Muscle layer of duodenum (tissue), 2 donors: Measurements from ENCODE around the gene DMAC2L.
"Not testable (repeated sequence)": the region's sequence is repeated elsewhere in the genome, so short reads cannot be mapped to it uniquely, and the experiment has no call there.

Experiments
- H3K27ac ChIP-seq: one replicate; pipeline ENCODE4 v1.7.0; 2013; ENCODE audit warnings: mild to moderate bottlenecking, low read length
- H3K27me3 ChIP-seq: one replicate; pipeline ENCODE4 v1.7.0; 2013; ENCODE audit warnings: low read depth, mild to moderate bottlenecking, control low read depth, low read length
- H3K36me3 ChIP-seq, 2 donors: one replicate each; pipeline ENCODE4 v1.7.0; 2013; ENCODE audit warnings: low read length in 2 of 2, control low read depth in 1 of 2, mild to moderate bottlenecking in 1 of 2; ENCODE audit not compliant: insufficient read depth in 2 of 2, control insufficient read depth in 1 of 2
- H3K4me1 ChIP-seq, 2 donors: one replicate each; pipeline ENCODE4 v1.7.0; 2013; ENCODE audit warnings: low read length in 2 of 2, mild to moderate bottlenecking in 2 of 2, control low read depth in 1 of 2, moderate library complexity in 1 of 2; ENCODE audit not compliant: insufficient read depth in 2 of 2, control insufficient read depth in 1 of 2
- H3K4me3 ChIP-seq, 2 donors: one replicate each; pipeline ENCODE4 v1.7.0; 2013; ENCODE audit warnings: low read length in 2 of 2, low read depth in 1 of 2, mild to moderate bottlenecking in 1 of 2
- H3K9me3 ChIP-seq, 2 donors: one replicate each; pipeline ENCODE4 v1.7.0; 2013; ENCODE audit warnings: low read length in 2 of 2, control low read depth in 1 of 2, mild to moderate bottlenecking in 1 of 2; ENCODE audit not compliant: control insufficient read depth in 1 of 2
- donor health status: healthy.

Gene DMAC2L

GRCh38 chr14:50303744-50304471 is 8.2 kb upstream of the DMAC2L start:
- no peaks in the 10 kb centered on the region for H3K27me3 ChIP-seq
- no peak overlapping the region for H3K27ac ChIP-seq
- no peak overlapping the region for H3K4me3 ChIP-seq
- H3K36me3 ChIP-seq, result no peaks in the 10 kb centered on the region
- no peaks in the 10 kb centered on the region for H3K4me1 ChIP-seq
- H3K9me3 ChIP-seq, result no peaks in the 10 kb centered on the region

GRCh38 chr14:50308363-50308915 is 3.7 kb upstream of the DMAC2L start:
- no peaks in the 10 kb centered on the region for H3K27me3 ChIP-seq
- H3K36me3 ChIP-seq, result no peaks in the 10 kb centered on the region
- H3K9me3 ChIP-seq, result no peaks in the 10 kb centered on the region
- H3K4me3 ChIP-seq, result no peak overlapping the region
- H3K27ac ChIP-seq, result no peak overlapping the region
- peaks cover 0 to 11% of the 10 kb centered on the region in 2 donors for H3K4me1 ChIP-seq

GRCh38 chr14:50310445-50310844 is 1.7 kb upstream of the DMAC2L start:
- Histone ChIP-seq H3K27ac (no peak overlapping the region), H3K36me3 (no peaks in the 10 kb centered on the region), H3K27me3 (no peaks in the 10 kb centered on the region), H3K4me1 (peaks cover 0 to 11% of the 10 kb centered on the region in 2 donors), H3K9me3 (no peaks in the 10 kb centered on the region), H3K4me3 (no peak overlapping the region)

GRCh38 chr14:50311337-50311971 is 670 bp upstream of the DMAC2L start:
- Histone ChIP-seq H3K36me3 (no peaks in the 10 kb centered on the region), H3K4me1 (peaks cover 0 to 11% of the 10 kb centered on the region in 2 donors), H3K27ac (peak overlapping the region; percentile 70), H3K4me3 (peak overlapping the region; percentile 84 to 85), H3K9me3 (no peaks in the 10 kb centered on the region), H3K27me3 (no peaks in the 10 kb centered on the region)

GRCh38 chr14:50312734-50313054 is 570 bp downstream of the DMAC2L start:
- Histone ChIP-seq H3K4me1 (peaks cover 0 to 11% of the 10 kb centered on the region in 2 donors), H3K27me3 (no peaks in the 10 kb centered on the region), H3K27ac (peak overlapping the region; percentile 71), H3K36me3 (no peaks in the 10 kb centered on the region), H3K4me3 (peak overlapping the region; percentile 84 to 85), H3K9me3 (no peaks in the 10 kb centered on the region)

- H3K4me3 ChIP-seq, result not testable (repeated sequence)
Measured at GRCh38 chr14:50314098-50314497, 2.0 kb downstream of the DMAC2L start.

GRCh38 chr14:50318031-50318626 is 6.0 kb downstream of the DMAC2L start:
- H3K36me3 ChIP-seq, result peaks cover 0 to 4% of the 10 kb centered on the region in 2 donors
- no peaks in the 10 kb centered on the region for H3K9me3 ChIP-seq
- H3K27ac ChIP-seq, result no peak overlapping the region
- H3K4me3 ChIP-seq, result no peak overlapping the region
- peaks cover 0 to 10% of the 10 kb centered on the region in 2 donors for H3K4me1 ChIP-seq
- H3K27me3 ChIP-seq, result no peaks in the 10 kb centered on the region

More at GRCh38 chr14:50314098-50314497, 2.0 kb downstream of the DMAC2L start:
- H3K27ac ChIP-seq, H3K36me3 ChIP-seq, H3K9me3 ChIP-seq, H3K27me3 ChIP-seq: not testable (repeated sequence)
- peaks cover 0 to 11% of the 10 kb centered on the region in 2 donors for H3K4me1 ChIP-seq

GRCh38 chr14:50319293-50319692 is 7.2 kb downstream of the DMAC2L start:
- Histone ChIP-seq H3K9me3 (no peaks in the 10 kb centered on the region), H3K36me3 (peaks cover 3 to 10% of the 10 kb centered on the region in 2 donors), H3K4me3 (no peak overlapping the region), H3K27ac (no peak overlapping the region), H3K4me1 (peaks cover 0 to 7% of the 10 kb centered on the region in 2 donors), H3K27me3 (no peaks in the 10 kb centered on the region)

GRCh38 chr14:50319721-50320120 is 7.6 kb downstream of the DMAC2L start:
- H3K27me3 ChIP-seq, result no peaks in the 10 kb centered on the region
- no peak overlapping the region for H3K4me3 ChIP-seq
- H3K36me3 ChIP-seq, result peaks cover 3 to 10% of the 10 kb centered on the region in 2 donors
- no peak overlapping the region for H3K27ac ChIP-seq
- H3K4me1 ChIP-seq, result peaks cover 0 to 7% of the 10 kb centered on the region in 2 donors
- H3K9me3 ChIP-seq, result no peaks in the 10 kb centered on the region

GRCh38 chr14:50320283-50320682 is 8.2 kb downstream of the DMAC2L start:
- H3K27ac ChIP-seq, result peak overlapping the region; percentile 89
- H3K4me1 ChIP-seq, result peaks cover 0 to 7% of the 10 kb centered on the region in 2 donors
- peak overlapping the region in 1 of 2 donors; percentile 59 for H3K4me3 ChIP-seq
- peaks cover 3 to 10% of the 10 kb centered on the region in 2 donors for H3K36me3 ChIP-seq
- no peaks in the 10 kb centered on the region for H3K9me3 ChIP-seq
- H3K27me3 ChIP-seq, result no peaks in the 10 kb centered on the region

- peaks cover 3 to 10% of the 10 kb centered on the region in 2 donors for H3K36me3 ChIP-seq
- no peaks in the 10 kb centered on the region for H3K27me3 ChIP-seq
- H3K27ac ChIP-seq, result peak overlapping the region; percentile 89
- H3K4me3 ChIP-seq, result peak overlapping the region; percentile 37 to 59
- H3K9me3 ChIP-seq, result no peaks in the 10 kb centered on the region
- peaks cover 0 to 7% of the 10 kb centered on the region in 2 donors for H3K4me1 ChIP-seq
Measured at GRCh38 chr14:50321009-50321660, 9.0 kb downstream of the DMAC2L start.
